Gastrocnemius medialis (tissue), 4 donors: Measurements from ENCODE around the gene EME2. TPM values are rescaled to one million over a fixed set of nuclear protein-coding genes. Genes with fewer than 3 reads are reported as not detected.

ENCODE experiments used
- ATAC-seq, 2 donors: fragments of 150-250 bp; one replicate each; pipeline ENCODE4 v1.9.1; 2016
- DNase-seq, 2 donors: peaks; one replicate each; pipeline ENCODE4 v3.0.0-alpha.2; 2019
- H3K27ac ChIP-seq, 4 donors: fragments of 200-600 bp; sonication (generic); 1 replicate in 1 of 4; 2 replicates in 3 of 4; pipeline ENCODE4 v1.5.1; 2016 to 2018; ENCODE audit warnings: mild to moderate bottlenecking in 2 of 4, moderate library complexity in 1 of 4
- H3K27me3 ChIP-seq, 3 donors: fragments of 200-600 bp; sonication (generic) in 2 of 3; 1 replicate in 1 of 3; 2 replicates in 2 of 3; pipeline versions ENCODE4 v1.5.1 to v1.6.0; 2016 to 2019; ENCODE audit warnings: mild to moderate bottlenecking in 1 of 3, moderate library complexity in 1 of 3
- H3K36me3 ChIP-seq, 2 donors: fragments of 200-600 bp; sonication (generic) in 1 of 2; one replicate each; pipeline ENCODE4 v1.5.1; 2017 to 2018
- H3K4me1 ChIP-seq, 2 donors: fragments of 200-600 bp; sonication (generic) in 1 of 2; one replicate each; pipeline ENCODE4 v1.5.1; 2016 to 2017; ENCODE audit warnings: mild to moderate bottlenecking in 2 of 2
- H3K4me3 ChIP-seq, 4 donors: fragments of 200-600 bp; sonication (generic) in 3 of 4; 1 replicate in 1 of 4; 2 replicates in 3 of 4; pipeline ENCODE4 v1.5.1; 2016 to 2019; ENCODE audit warnings: mild to moderate bottlenecking in 2 of 4
- H3K9me3 ChIP-seq, 3 donors: fragments of 200-600 bp; sonication (generic) in 2 of 3; 1 replicate in 1 of 3; 2 replicates in 2 of 3; pipeline ENCODE4 v1.5.1; 2016 to 2019
- POLR2A ChIP-seq, 2 donors: fragments of 450-650 bp; IDR thresholded peaks; one replicate each; pipeline ENCODE4 v1.6.1; 2017; ENCODE audit warnings: antibody characterized with exemption in 2 of 2, mild to moderate bottlenecking in 2 of 2, moderate library complexity in 2 of 2
- in situ Hi-C, 4 donors: fragments of 200-750 bp; cut with MboI; loops; one replicate each; pipeline versions ENCODE4 v1.15.0 to v1.8.0; 2017; ENCODE audit warnings: low sequenced_read_pairs in 4 of 4
- intact Hi-C: fragments of 100-400 bp; cut with DNase I; formaldehyde crosslinking; loops from one replicate; pipeline ENCODE4 v1.15.1; 2023; ENCODE audit warnings: low total_unique reads
- total RNA-seq, 4 donors: library from RNA; depleted of rRNA; stranded (reverse); fragments of >200 nt; gene quantifications; one replicate each; pipeline versions ENCODE4 v1.1.0 to v1.2.3, GENCODE V29; 2016
- TF ChIP-seq, protein P1 (sequence below), 5 experiments: fragments of 450-650 bp in 3 of 5; fragments of 200-600 bp in 2 of 5; sonication (generic) in 2 of 5; IDR thresholded peaks in 4 of 5; conservative IDR thresholded peaks in 1 of 5; 1 replicate in 4 of 5; 2 replicates in 1 of 5; pipeline ENCODE4 v1.5.1; 2016 to 2019; ENCODE audit warnings: antibody characterized with exemption in 5 of 5, mild to moderate bottlenecking in 3 of 5, moderate library complexity in 3 of 5

EME2 gene
- total RNA-seq, 4 donors from 2014 or later = 2.1 to 9.2 (median 6.2) TPM

DNA sequence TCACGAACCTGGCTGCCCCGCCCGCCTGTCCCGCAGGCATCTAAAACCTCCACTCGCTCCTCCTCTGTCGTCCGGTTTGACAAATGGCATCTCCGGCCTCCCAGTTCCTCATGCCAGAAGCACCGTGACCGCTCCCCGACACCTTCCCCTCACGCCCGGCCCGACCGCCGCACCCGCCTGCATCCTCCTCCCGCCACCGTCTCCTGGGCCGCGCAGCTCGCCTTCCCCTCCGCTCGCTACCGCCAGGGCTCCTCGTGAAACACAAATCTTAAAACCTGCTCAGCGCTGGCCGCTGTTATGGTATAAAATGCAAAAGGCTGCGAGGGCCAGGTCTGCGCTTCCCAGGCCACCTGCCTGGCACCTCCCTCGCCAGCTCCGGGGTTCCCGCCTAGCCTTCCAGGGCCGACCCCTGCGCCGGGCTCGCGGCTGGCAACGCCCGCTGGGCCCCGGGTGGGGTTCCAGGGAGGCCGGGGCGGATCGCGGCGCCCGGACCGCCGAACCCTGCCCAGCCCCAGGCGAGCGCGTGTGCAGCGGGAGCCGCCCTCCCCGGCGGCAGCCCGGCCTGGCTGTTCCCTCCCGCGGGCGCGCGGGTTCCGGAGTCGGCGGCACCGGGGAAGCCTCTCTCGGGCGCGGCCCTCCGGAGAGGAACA, 9.3 kb downstream of the EME2 start:
- Histone ChIP-seq H3K9me3 (no peaks in the 10 kb centered on the region), H3K4me1 (peaks cover 30 to 38% of the 10 kb centered on the region in 2 donors), H3K27ac (peak overlapping the region; percentile 77 to 92 (median 84)), H3K4me3 (peak overlapping the region; percentile 61 to 93 (median 78)), H3K36me3 (peaks cover 0 to 38% of the 10 kb centered on the region in 2 donors), H3K27me3 (no peaks in the 10 kb centered on the region)
- TF ChIP-seq POLR2A (IDR thresholded peaks at IDR 0.05) = no peak
- TF ChIP-seq, protein P1, sequence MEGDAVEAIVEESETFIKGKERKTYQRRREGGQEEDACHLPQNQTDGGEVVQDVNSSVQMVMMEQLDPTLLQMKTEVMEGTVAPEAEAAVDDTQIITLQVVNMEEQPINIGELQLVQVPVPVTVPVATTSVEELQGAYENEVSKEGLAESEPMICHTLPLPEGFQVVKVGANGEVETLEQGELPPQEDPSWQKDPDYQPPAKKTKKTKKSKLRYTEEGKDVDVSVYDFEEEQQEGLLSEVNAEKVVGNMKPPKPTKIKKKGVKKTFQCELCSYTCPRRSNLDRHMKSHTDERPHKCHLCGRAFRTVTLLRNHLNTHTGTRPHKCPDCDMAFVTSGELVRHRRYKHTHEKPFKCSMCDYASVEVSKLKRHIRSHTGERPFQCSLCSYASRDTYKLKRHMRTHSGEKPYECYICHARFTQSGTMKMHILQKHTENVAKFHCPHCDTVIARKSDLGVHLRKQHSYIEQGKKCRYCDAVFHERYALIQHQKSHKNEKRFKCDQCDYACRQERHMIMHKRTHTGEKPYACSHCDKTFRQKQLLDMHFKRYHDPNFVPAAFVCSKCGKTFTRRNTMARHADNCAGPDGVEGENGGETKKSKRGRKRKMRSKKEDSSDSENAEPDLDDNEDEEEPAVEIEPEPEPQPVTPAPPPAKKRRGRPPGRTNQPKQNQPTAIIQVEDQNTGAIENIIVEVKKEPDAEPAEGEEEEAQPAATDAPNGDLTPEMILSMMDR (IDR thresholded peaks at IDR 0.05 in 4 of 5, conservative IDR thresholded peaks at IDR 0.05 in 1 of 5) = peak in 1 of 5 experiments; percentile 12
- intact Hi-C loops = loop anchor here (1.0 to 5.0 kb wide), 6 partner anchors 9 to 362 kb away; partner anchors contain the start of genes CRAMP1, FAHD1, HAGH and IFT140
- ATAC-seq (peak; percentile 24), DNase-seq (no peak)
- in situ Hi-C loops = no loop called here

DNA sequence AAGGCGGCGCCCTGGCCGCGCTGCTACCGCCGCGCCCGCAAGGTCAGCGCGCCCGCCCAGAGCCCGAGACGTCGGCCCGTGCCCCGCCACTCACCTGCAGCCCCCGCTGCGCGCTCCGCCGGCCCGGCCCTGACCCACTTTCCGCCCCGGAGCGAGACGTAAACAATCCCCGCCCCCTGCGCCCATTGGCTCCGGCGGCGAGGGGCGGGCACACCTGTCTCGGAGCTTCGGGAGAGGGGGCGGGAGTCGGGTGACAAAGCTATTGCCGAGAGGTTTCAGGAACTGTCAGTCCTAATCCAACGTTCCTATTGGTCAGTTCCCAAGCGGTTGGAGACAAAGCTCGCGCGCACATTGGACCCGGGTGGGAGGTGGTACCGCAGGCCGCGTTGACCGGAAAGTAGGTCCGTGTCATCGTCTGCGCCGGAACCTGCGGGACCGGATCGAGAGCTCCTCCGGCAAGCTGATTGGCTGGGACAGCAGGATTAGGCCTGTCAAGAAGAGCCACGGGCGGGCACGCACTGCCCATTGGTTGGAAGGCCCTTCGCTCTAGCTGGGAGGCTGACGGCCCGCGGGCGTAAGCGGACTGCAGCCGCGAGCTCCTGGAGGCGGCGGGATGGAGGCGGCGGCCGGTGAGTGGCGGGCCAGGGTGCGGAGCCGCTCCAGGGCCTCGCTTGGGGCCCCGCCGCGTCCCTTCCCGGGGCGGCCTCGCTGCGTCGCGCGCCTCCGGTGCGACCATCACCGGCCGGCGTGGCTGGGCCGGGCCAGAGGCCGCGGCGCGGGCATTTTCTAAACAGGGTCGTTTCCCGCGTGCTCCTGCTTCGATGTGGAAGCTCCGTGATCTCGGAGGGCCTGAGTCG, 10.0 kb downstream of the EME2 start, which contains the start of the genes NUBP2 and SPSB3:
TSS of gene NUBP2 (plus strand) at position 553 of the 857 bp plus-strand sequence. CDS start at position 614, 61 bp downstream.
TSS of gene SPSB3 (minus strand) at position 164 of the 857 bp plus-strand sequence. CDS start 1,088 bp downstream, outside the sequence.
- in situ Hi-C loops (no loop called here), intact Hi-C loops (loop anchor here (1.0 to 5.0 kb wide), 6 partner anchors 9 to 362 kb away; partner anchors contain the start of genes CRAMP1, FAHD1, HAGH and IFT140)
- H3K27me3 ChIP-seq = no peaks in the 10 kb centered on the region
- DNase-seq (peak; percentile 100), ATAC-seq (peak; percentile 97 to 98)
- H3K9me3 ChIP-seq = no peaks in the 10 kb centered on the region
- H3K36me3 ChIP-seq = peaks cover 0 to 38% of the 10 kb centered on the region in 2 donors
- peak; percentile 76 to 93 for TF ChIP-seq POLR2A (IDR thresholded peaks at IDR 0.05)
- TF ChIP-seq, protein P1 (IDR thresholded peaks at IDR 0.05 in 4 of 5, conservative IDR thresholded peaks at IDR 0.05 in 1 of 5) = peak in 2 of 5 experiments; percentile 20 to 49
- peak within 1 kb of the TSS; percentile 67 to 93 (median 78) for H3K4me3 ChIP-seq
- peak within 1 kb of the TSS; percentile 77 to 92 (median 86) for H3K27ac ChIP-seq
- H3K4me1 ChIP-seq = peaks cover 30 to 38% of the 10 kb centered on the region in 2 donors

DNA sequence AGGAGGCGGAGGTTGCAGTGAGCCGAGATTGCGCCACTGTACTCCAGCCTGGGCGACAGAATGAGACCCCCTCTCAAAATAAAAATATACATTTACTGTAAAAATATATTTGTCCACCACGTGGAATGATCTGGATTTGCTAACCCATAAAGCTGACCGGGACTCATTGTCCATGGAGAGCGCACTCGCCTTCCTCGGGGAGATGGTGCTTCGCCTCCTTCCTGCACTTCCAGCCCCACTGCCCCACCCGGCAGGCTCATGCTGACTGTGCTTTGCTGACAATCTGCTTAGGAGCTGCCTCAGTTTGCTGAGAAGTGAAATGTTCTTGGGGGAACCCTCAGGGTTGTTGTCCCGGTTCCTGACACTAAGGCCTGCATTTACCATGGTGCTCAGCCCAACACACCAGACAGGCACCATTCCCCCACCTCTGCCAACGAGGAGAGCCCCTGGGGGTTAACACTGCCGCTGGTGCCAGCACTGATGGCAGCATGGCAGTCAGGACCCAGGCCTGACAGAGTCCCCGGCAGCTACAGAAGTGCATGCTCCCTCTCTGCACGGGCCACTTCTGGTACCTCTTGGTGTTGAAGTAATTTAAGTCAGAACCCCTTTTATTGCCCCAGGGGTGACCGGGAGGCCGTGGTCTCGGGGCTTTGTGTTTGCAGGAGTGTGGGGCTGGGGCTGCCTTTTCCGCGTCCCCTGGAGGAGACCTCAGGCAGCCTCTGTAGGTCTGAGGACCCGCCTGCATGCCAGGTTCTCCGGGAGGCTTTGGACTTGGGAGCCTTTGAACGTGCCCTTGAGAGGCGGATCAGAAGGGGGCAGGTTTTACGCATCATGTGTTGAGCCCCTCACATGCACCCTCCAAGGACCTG, 12.6 kb downstream of the EME2 start:
- peak in 1 of 2 donors; percentile 11 for DNase-seq
- Histone ChIP-seq H3K36me3 (peaks cover 0 to 45% of the 10 kb centered on the region in 2 donors), H3K27ac (no peak overlapping the region), H3K4me1 (peaks cover 27 to 30% of the 10 kb centered on the region in 2 donors), H3K9me3 (no peaks in the 10 kb centered on the region), H3K4me3 (no peak overlapping the region), H3K27me3 (no peaks in the 10 kb centered on the region)
- TF ChIP-seq, protein P1 (IDR thresholded peaks at IDR 0.05 in 4 of 5, conservative IDR thresholded peaks at IDR 0.05 in 1 of 5) = no peak
- TF ChIP-seq POLR2A (IDR thresholded peaks at IDR 0.05) = no peak
- in situ Hi-C loops = no loop called here
- no peak for ATAC-seq
- intact Hi-C loops = loop anchor here (5.0 kb wide), 3 partner anchors 78 to 173 kb away; partner anchors contain the start of genes CRAMP1, IFT140 and MAPK8IP3

DNA sequence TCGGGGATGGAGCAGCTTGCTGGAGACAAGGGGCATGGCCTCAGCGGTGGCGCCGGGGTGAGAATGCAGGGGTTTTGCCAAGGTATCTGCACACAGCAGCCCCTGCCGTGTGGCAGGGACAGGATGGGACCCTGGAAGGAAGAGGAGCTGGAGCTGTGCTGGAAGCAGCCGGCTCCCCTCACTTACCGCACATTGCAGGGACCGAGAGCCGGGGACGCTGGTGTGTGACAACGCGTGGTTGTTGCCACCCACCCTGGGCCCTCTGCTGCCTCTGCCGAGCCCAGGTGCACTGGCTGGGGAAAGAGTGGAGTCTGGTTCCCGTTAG, 13.2 kb downstream of the EME2 start:
- H3K27me3 ChIP-seq = no peaks in the 10 kb centered on the region
- no peak overlapping the region for H3K4me3 ChIP-seq
- H3K27ac ChIP-seq = no peak overlapping the region
- H3K9me3 ChIP-seq = no peaks in the 10 kb centered on the region
- no peak for TF ChIP-seq POLR2A (IDR thresholded peaks at IDR 0.05)
- TF ChIP-seq, protein P1 (IDR thresholded peaks at IDR 0.05 in 4 of 5, conservative IDR thresholded peaks at IDR 0.05 in 1 of 5) = no peak
- H3K4me1 ChIP-seq = peaks cover 21 to 24% of the 10 kb centered on the region in 2 donors
- H3K36me3 ChIP-seq = peaks cover 0 to 39% of the 10 kb centered on the region in 2 donors
- DNase-seq (no peak), ATAC-seq (no peak)
- in situ Hi-C loops (no loop called here), intact Hi-C loops (no loop called here)
